ENCODE data around the gene PDAP1.

DNA sequence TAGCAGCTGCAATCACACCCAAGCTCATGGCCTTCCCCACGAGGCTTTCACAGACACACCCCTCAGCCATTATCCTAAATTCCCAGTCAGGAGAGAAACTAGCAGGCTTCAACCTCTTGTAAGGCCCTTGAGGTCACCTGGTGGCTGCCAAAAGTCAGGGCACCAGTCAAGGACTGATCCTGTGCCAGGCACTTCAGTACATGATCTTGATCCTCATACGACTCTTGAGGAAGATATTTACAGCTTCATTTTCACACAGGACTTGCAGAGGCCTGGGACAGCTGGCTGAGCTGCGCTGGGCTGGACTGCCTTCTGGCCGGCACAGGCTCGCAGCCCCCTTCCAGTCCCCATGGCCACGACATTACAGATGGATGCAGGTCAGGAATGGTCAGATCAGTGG lies 8.8 kb downstream of the PDAP1 start:
- TF ChIP-seq POLR2A (IDR thresholded peaks at IDR 0.05; ENCODE audit: low read length) (no peak), BHLHE40 (IDR thresholded peaks at IDR 0.05; ENCODE audit: low read depth, low read length) (no peak), CHD2 (IDR thresholded peaks at IDR 0.05; ENCODE audit: low read length, partially characterized antibody) (no peak), HMGXB4 (CRISPR knock-in tag; IDR thresholded peaks at IDR 0.05; ENCODE audit: borderline replicate concordance) (no peak), MAX (IDR thresholded peaks at IDR 0.05) (no peak), NR3C1 (IDR thresholded peaks at IDR 0.05) (no peak), RCOR1 (IDR thresholded peaks at IDR 0.05; ENCODE audit: low read depth, low read length) (no peak), CTCF (IDR thresholded peaks at IDR 0.05) (no peak), ZSCAN20 (CRISPR knock-in tag; IDR thresholded peaks at IDR 0.05) (no peak), ELK1 (IDR thresholded peaks at IDR 0.05; ENCODE audit: low read depth, low read length) (no peak)
- TF ChIP-seq, protein P1, sequence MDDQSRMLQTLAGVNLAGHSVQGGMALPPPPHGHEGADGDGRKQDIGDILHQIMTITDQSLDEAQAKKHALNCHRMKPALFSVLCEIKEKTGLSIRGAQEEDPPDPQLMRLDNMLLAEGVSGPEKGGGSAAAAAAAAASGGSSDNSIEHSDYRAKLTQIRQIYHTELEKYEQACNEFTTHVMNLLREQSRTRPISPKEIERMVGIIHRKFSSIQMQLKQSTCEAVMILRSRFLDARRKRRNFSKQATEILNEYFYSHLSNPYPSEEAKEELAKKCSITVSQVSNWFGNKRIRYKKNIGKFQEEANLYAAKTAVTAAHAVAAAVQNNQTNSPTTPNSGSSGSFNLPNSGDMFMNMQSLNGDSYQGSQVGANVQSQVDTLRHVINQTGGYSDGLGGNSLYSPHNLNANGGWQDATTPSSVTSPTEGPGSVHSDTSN (IDR thresholded peaks at IDR 0.05), result no peak
